Skeletal muscle satellite cell (primary cell): Measurements from ENCODE around the gene ITPRIPL1.

Source experiments
- H3K27me3 ChIP-seq: 2 replicates; pipeline ENCODE4 v1.7.0; 2013; ENCODE audit warnings: low read length; ENCODE audit not compliant: control insufficient read depth, insufficient read depth
- H3K36me3 ChIP-seq: 2 replicates; pipeline ENCODE4 v1.7.0; 2013; ENCODE audit warnings: mild to moderate bottlenecking, control low read depth, low read length; ENCODE audit not compliant: insufficient read depth
- H3K4me1 ChIP-seq: 2 replicates; pipeline ENCODE4 v1.7.0; 2013; ENCODE audit warnings: low read length; ENCODE audit not compliant: control insufficient read depth, insufficient read depth
- H3K4me2 ChIP-seq: 2 replicates; pipeline ENCODE4 v1.7.0; 2013; ENCODE audit warnings: mild to moderate bottlenecking, low read length
- H3K4me3 ChIP-seq: 2 replicates; pipeline ENCODE4 v1.7.0; 2013; ENCODE audit warnings: low read length
- H3K9ac ChIP-seq: 2 replicates; pipeline ENCODE4 v1.7.0; 2013; ENCODE audit warnings: mild to moderate bottlenecking, low read depth, low read length, moderate library complexity
- H3K9me3 ChIP-seq: replicated peaks from 2 replicates; pipeline ENCODE4 v1.7.0; 2013; ENCODE audit warnings: mild to moderate bottlenecking, control low read depth, low read length

The ITPRIPL1 gene

GRCh38 chr2:96306370-96306769 lies 18.7 kb upstream of the ITPRIPL1 start:
- Histone ChIP-seq H3K4me1 (peaks cover 17% of the 10 kb centered on the region), H3K4me3 (peak overlapping the region; percentile 95), H3K4me2 (peak overlapping the region; percentile 96), H3K9ac (peak overlapping the region; percentile 95), H3K9me3 (no peaks in the 10 kb centered on the region), H3K27me3 (no peaks in the 10 kb centered on the region), H3K36me3 (peaks cover 35% of the 10 kb centered on the region)

DNA sequence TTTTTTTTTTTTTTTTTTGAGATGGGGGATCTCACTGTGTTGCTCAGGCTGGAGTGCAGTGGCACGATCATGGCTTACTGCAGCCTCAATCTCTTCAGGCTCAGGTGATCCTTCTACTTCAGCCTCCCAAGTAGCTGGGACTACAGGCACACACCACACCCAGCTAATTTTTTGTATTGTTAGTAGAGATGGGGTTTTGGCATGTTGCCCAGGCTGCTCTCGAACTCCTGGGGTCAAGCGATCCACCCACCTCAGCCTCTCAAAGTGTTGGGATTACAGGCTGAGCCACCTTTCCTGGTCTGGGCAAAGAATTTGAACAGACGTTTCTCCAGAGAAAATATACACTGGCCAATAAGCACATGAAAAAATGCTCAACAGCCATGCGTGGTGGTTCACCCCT lies 16.9 kb upstream of the ITPRIPL1 start:
- no peaks in the 10 kb centered on the region for H3K9me3 ChIP-seq
- H3K9ac ChIP-seq, result no peak overlapping the region

GRCh38 chr2:96315005-96315399 lies 10.1 kb upstream of the ITPRIPL1 start:
- Histone ChIP-seq H3K27me3 (no peaks in the 10 kb centered on the region), H3K36me3 (no peaks in the 10 kb centered on the region), H3K4me3 (no peak overlapping the region), H3K9ac (no peak overlapping the region), H3K4me2 (peak overlapping the region; percentile 70), H3K4me1 (peaks cover 15% of the 10 kb centered on the region), H3K9me3 (no peaks in the 10 kb centered on the region)

More for the DNA sequence above, 16.9 kb upstream of the ITPRIPL1 start:
- no peaks in the 10 kb centered on the region for H3K27me3 ChIP-seq
- peaks cover 17% of the 10 kb centered on the region for H3K4me1 ChIP-seq
- H3K36me3 ChIP-seq, result peaks cover 17% of the 10 kb centered on the region
- no peak overlapping the region for H3K4me2 ChIP-seq
- H3K4me3 ChIP-seq, result no peak overlapping the region

DNA sequence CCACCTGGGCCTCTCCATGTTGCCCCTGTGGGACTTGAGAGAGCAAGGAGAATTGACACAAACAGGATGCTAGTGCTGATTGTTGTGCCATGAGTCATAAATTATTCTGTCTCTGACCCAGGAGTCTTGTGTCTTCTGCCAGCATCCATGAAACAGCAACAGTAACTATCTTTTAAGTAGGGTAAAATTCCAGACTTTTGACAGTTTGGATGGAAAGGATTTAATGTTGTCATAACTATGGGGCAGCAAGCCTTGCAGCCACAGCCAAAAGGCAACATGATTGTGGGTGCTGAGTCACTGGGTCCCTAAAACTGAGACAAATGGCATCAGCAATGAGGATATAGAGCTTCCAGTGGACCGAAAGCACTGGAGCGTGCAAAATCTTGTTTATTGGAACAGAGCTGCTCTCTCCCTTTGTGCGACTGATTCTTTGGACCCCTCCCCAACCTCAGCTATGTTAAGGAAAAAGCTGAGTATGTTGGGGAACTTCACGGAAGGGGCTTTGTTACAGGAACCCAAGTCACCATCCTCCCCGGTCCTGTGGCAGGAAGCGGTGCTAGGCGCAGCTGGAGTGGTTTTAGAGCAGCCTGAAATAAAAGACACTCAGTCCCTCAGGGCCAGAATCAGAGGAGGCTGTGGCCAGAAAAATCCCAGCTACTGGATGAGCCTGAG lies 9.6 kb upstream of the ITPRIPL1 start:
- H3K36me3 ChIP-seq, result no peaks in the 10 kb centered on the region
- H3K4me2 ChIP-seq, result peak overlapping the region; percentile 70
- H3K9me3 ChIP-seq, result no peaks in the 10 kb centered on the region
- peaks cover 15% of the 10 kb centered on the region for H3K4me1 ChIP-seq
- peak overlapping the region; percentile 33 for H3K9ac ChIP-seq
- H3K27me3 ChIP-seq, result no peaks in the 10 kb centered on the region
- H3K4me3 ChIP-seq, result peak overlapping the region; percentile 29

GRCh38 chr2:96316999-96317398 lies 8.1 kb upstream of the ITPRIPL1 start:
- Histone ChIP-seq H3K27me3 (peaks cover 13% of the 10 kb centered on the region), H3K4me2 (no peak overlapping the region), H3K4me1 (peaks cover 27% of the 10 kb centered on the region), H3K4me3 (no peak overlapping the region), H3K9me3 (no peaks in the 10 kb centered on the region), H3K36me3 (no peaks in the 10 kb centered on the region), H3K9ac (no peak overlapping the region)

GRCh38 chr2:96317584-96317997 lies 7.5 kb upstream of the ITPRIPL1 start:
- peaks cover 15% of the 10 kb centered on the region for H3K27me3 ChIP-seq
- peaks cover 29% of the 10 kb centered on the region for H3K4me1 ChIP-seq
- no peak overlapping the region for H3K4me2 ChIP-seq

DNA sequence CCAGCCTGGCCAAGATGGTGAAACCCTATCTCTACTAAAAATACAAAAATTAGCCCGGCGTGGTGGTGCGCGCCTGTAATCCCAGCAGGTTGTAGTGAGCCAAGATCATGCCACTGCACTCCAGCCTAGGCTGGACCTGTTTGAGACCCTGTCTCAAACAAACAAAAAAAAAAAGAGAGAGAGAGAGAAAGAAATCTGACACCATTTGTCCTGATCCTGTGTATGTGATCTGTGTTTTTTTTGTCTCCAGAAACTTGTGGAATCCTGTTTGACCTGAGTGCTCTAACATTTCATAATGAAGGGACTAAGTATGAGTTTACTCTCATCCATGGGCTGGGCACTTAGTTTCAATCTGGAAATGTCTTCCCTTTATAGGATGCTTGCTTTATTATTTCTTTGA lies 6.4 kb upstream of the ITPRIPL1 start:
- Histone ChIP-seq H3K9ac (no peak overlapping the region), H3K4me1 (peaks cover 29% of the 10 kb centered on the region), H3K27me3 (peaks cover 22% of the 10 kb centered on the region), H3K4me2 (no peak overlapping the region), H3K36me3 (no peaks in the 10 kb centered on the region), H3K4me3 (no peak overlapping the region), H3K9me3 (no peaks in the 10 kb centered on the region)

More at GRCh38 chr2:96317584-96317997, 7.5 kb upstream of the ITPRIPL1 start:
- no peaks in the 10 kb centered on the region for H3K9me3 ChIP-seq
- H3K9ac ChIP-seq, result no peak overlapping the region
- no peak overlapping the region for H3K4me3 ChIP-seq
- H3K36me3 ChIP-seq, result no peaks in the 10 kb centered on the region

DNA sequence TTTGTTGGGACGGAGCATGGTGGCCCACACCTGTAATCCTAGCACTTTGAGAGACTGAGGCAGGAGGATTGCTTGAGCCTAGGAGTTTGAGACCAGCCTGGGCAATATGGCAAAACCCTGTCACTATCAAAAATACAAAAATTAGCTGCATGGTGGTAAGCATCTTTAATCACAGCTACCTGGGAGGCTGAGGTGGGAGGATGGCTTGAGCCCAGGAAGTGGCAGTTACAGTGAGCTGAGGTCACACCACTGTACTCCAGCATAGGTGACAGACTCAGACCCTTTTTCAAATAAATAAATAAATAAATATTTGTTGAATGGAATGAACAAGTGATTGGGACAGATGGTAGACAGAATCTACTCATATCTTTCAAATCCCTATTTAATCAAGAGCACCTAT lies 5.7 kb upstream of the ITPRIPL1 start:
- H3K9me3 ChIP-seq, result no peaks in the 10 kb centered on the region
- H3K4me3 ChIP-seq, result no peak overlapping the region
- H3K4me2 ChIP-seq, result no peak overlapping the region
- peaks cover 29% of the 10 kb centered on the region for H3K4me1 ChIP-seq
- H3K9ac ChIP-seq, result no peak overlapping the region
- H3K36me3 ChIP-seq, result no peaks in the 10 kb centered on the region
- peaks cover 27% of the 10 kb centered on the region for H3K27me3 ChIP-seq

DNA sequence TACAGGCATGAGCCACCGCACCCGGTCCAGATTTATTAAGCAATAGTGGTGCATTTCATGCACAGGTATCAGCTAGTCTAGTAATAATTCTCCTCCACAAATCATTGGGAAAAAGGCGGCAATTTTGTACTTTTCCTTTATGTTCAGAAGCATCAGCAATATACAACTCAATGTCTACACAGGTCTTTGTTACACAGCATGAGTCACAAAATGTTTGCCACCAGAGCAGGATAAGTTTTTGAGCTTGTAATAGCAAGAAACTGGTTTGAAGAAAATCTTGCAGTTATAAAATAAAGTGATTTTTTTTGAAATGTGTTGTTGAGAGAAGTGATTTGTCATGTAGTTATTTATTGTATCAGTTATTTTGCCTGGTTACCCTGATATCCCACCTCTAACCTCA lies 4.8 kb upstream of the ITPRIPL1 start:
- Histone ChIP-seq H3K9me3 (no peaks in the 10 kb centered on the region), H3K27me3 (peaks cover 31% of the 10 kb centered on the region), H3K36me3 (no peaks in the 10 kb centered on the region), H3K9ac (no peak overlapping the region), H3K4me3 (no peak overlapping the region), H3K4me2 (no peak overlapping the region), H3K4me1 (peaks cover 24% of the 10 kb centered on the region)

- Histone ChIP-seq H3K9ac (peak overlapping the region; percentile 64), H3K4me1 (peaks cover 18% of the 10 kb centered on the region), H3K36me3 (no peaks in the 10 kb centered on the region), H3K4me3 (peak overlapping the region; percentile 82), H3K4me2 (peak overlapping the region; percentile 100), H3K27me3 (peaks cover 34% of the 10 kb centered on the region), H3K9me3 (no peaks in the 10 kb centered on the region)
Observed at GRCh38 chr2:96320728-96321622, 4.1 kb upstream of the ITPRIPL1 start.

DNA sequence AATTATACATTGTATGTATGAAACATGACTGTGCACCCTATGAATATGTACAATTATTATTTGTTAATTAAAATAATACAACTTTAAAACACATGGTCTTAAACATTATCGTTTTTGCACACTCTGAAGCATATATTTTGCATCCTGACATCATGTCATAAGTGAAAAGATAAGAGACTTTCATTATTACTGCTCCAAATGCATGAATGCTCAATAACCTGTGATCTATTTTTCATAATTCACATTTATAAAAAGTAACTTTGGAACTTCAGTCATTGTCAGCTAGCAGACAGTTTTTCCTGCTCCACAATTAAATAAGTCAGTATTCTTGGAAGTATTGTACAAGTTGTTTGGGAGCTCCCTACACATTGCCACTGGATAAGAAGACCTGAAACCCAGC lies 1.3 kb upstream of the ITPRIPL1 start:
- no peak overlapping the region for H3K9ac ChIP-seq
- H3K4me3 ChIP-seq, result no peak overlapping the region
- peaks cover 14% of the 10 kb centered on the region for H3K4me1 ChIP-seq
- H3K9me3 ChIP-seq, result no peaks in the 10 kb centered on the region
- no peaks in the 10 kb centered on the region for H3K36me3 ChIP-seq
- H3K27me3 ChIP-seq, result peaks cover 34% of the 10 kb centered on the region
- H3K4me2 ChIP-seq, result no peak overlapping the region
